RPMI7951 (cell line): ENCODE measurements around the gene WDR20. TPM values are rescaled to one million over a fixed set of nuclear protein-coding genes. Genes with fewer than 3 reads are reported as not detected.
"Not testable (repeated sequence)": the region's sequence is repeated elsewhere in the genome, so short reads cannot be mapped to it uniquely, and the experiment has no call there.

ENCODE experiments used
- DNase-seq: peaks from one replicate; pipeline ENCODE4 v3.0.0-alpha.2; 2012; ENCODE audit warnings: low read depth
- total RNA-seq: library from RNA; depleted of rRNA; stranded (reverse); fragments of >200 nt; shearing (Covaris generic); gene quantifications from 2 replicates; pipeline ENCODE4 v1.2.3, GENCODE V29; 2014

Gene WDR20
- total RNA-seq, 1 experiment from 2014 or later = 16.0 TPM

GRCh38 chr14:102170061-102170460 is 30.4 kb downstream of the WDR20 start:
- DNase-seq = no peak

GRCh38 chr14:102171173-102172020 is 31.7 kb downstream of the WDR20 start:
- peak; percentile 3 for DNase-seq

GRCh38 chr14:102172021-102172272 is 32.2 kb downstream of the WDR20 start:
- not testable (repeated sequence) for DNase-seq

GRCh38 chr14:102172721-102173120 is 33.0 kb downstream of the WDR20 start:
- not testable (repeated sequence) for DNase-seq

GRCh38 chr14:102177161-102177560 is 37.5 kb downstream of the WDR20 start:
- DNase-seq = no peak

GRCh38 chr14:102178806-102179205 is 39.1 kb downstream of the WDR20 start:
- no peak for DNase-seq

GRCh38 chr14:102180248-102180998 is 40.7 kb downstream of the WDR20 start:
- DNase-seq = no peak

GRCh38 chr14:102181187-102181586 is 41.5 kb downstream of the WDR20 start:
- no peak for DNase-seq

- DNase-seq = peak; percentile 69
Measured at GRCh38 chr14:102182190-102182589, 42.5 kb downstream of the WDR20 start.

- no peak for DNase-seq
Measured at GRCh38 chr14:102182936-102183619, 43.4 kb downstream of the WDR20 start.

GRCh38 chr14:102183886-102184285 is 44.2 kb downstream of the WDR20 start:
- DNase-seq = no peak

- no peak for DNase-seq
Measured at GRCh38 chr14:102184316-102185035, 44.8 kb downstream of the WDR20 start.

GRCh38 chr14:102185360-102185759 is 45.7 kb downstream of the WDR20 start:
- no peak for DNase-seq

GRCh38 chr14:102187044-102187443 is 47.3 kb downstream of the WDR20 start:
- DNase-seq = peak; percentile 83

GRCh38 chr14:102187568-102188001 is 47.9 kb downstream of the WDR20 start:
- DNase-seq = peak; percentile 10

GRCh38 chr14:102188187-102188586 is 48.5 kb downstream of the WDR20 start:
- DNase-seq = no peak

- no peak for DNase-seq
Measured at GRCh38 chr14:102189874-102190273, 50.2 kb downstream of the WDR20 start.

- no peak for DNase-seq
Measured at GRCh38 chr14:102192840-102193502, 53.3 kb downstream of the WDR20 start.

- no peak for DNase-seq
Measured at GRCh38 chr14:102194856-102195255, 55.2 kb downstream of the WDR20 start.

GRCh38 chr14:102195446-102195845 is 55.7 kb downstream of the WDR20 start:
- no peak for DNase-seq
